ENCODE data around the gene BARD1.
A peak's percentile ranks its signal among the peaks of the same experiment; 100 is the strongest.

Gene BARD1

DNA sequence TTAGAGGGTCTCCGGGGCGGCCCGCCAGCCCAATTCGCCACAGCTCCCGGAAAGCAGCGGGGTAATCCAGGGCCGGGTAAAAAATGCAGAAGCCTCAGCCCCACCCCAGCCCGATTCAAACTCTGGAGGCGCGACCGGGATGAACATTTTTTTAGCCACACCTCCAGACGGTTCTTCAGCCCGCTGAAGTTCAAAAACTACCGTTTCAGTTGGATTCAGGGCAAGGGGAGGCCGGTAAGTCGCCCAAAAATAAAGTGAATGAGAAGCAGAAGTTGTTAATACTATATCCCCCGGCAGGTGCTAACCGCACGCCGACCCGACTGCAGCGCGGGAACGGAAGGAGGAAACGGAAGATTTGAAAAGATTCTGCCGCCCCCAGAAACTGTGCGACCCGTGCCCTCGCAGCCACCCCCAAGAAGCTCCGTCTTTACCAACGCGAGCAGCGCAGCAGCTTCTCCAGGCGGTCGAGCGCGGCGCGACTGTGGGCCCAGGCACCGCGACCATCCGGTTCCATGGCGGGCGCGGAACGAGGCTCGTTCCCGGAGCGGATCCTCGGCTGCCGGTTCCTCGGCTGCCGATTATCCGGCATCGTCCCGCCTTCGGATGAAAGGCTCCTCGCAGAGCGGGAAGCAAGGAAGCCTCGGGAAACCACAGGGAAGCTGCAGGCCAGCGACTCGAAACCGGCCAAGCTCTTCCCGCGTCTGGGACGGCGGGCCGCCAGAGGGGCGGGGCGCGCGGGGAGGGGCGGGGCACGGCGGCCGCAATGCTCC, at the start of gene BARD1:
Gene BARD1 (minus strand): TSS at position 703 of the 770 bp plus-strand sequence. CDS start 114 bp downstream, at position 589.
- Histone ChIP-seq H3K4me3 (ENCODE audit: low read length) (peak within 1 kb of the TSS; percentile 95), H3K36me3 (ENCODE audit: control insufficient read depth, insufficient read depth, low read length, severe bottlenecking) (no peaks in the 10 kb centered on the region), H3K27me3 (replicated peaks; ENCODE audit: control insufficient read depth, insufficient read depth, low read length) (no peaks in the 10 kb centered on the region), H3K4me1 (ENCODE audit: control insufficient read depth, insufficient read depth, low read length) (peaks cover 10% of the 10 kb centered on the region), H3K9me3 (ENCODE audit: control insufficient read depth, low read length) (no peaks in the 10 kb centered on the region), H3K9ac (ENCODE audit: low read length) (peak within 1 kb of the TSS; percentile 89)
- peak; percentile 88 for DNase-seq (ENCODE audit: low read depth)

DNA sequence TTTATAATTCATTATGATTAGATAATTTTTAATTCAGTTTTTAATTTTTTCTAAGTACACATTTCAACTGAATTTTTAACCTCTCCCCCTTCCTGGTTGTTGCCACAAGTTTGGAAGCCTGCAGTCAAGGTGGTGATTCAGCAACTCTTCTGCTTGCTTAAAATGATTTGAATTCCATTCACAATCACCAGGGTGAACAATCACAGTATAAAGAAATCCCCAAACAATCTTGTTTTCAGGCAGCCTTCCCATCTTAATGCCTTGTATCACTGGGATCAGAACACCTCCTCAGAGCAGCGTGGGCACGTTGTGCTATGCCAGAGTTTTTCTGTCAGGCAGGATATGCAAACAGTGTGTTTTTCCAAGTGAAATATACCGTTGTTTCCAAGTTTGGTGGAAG, 46.7 kb upstream of the BARD1 start:
- peak; percentile 51 for DNase-seq (ENCODE audit: low read depth)
- Histone ChIP-seq H3K36me3 (ENCODE audit: control insufficient read depth, insufficient read depth, low read length, severe bottlenecking) (no peaks in the 10 kb centered on the region), H3K4me1 (ENCODE audit: control insufficient read depth, insufficient read depth, low read length) (peaks cover 7% of the 10 kb centered on the region), H3K9me3 (ENCODE audit: control insufficient read depth, low read length) (no peaks in the 10 kb centered on the region), H3K4me3 (ENCODE audit: low read length) (no peak overlapping the region), H3K9ac (ENCODE audit: low read length) (no peak overlapping the region), H3K27me3 (replicated peaks; ENCODE audit: control insufficient read depth, insufficient read depth, low read length) (no peaks in the 10 kb centered on the region)

DNA sequence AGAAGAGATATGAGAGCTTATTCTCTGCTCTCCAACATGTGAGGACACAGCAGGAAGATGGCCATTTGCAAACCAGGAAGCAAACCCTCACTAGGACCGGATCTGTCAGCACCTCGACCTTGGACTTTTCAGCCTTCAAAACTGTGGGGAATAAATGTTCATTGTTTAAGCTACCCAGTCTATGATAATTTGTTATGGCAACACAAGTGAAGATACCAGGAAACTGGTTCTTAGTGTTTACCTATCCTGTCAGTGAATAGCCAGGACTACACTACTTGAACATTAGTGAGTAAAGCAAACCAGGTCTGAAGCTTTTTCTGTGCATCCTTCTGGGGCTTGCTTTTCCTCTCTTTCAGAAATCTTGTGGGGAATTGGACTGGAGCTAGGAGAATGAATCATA, 44.4 kb upstream of the BARD1 start:
- no peak overlapping the region for H3K4me3 ChIP-seq (ENCODE audit: low read length)
- DNase-seq (ENCODE audit: low read depth): no peak
- no peaks in the 10 kb centered on the region for H3K27me3 ChIP-seq (replicated peaks; ENCODE audit: control insufficient read depth, insufficient read depth, low read length)
- H3K4me1 ChIP-seq (ENCODE audit: control insufficient read depth, insufficient read depth, low read length): peaks cover 7% of the 10 kb centered on the region
- H3K9me3 ChIP-seq (ENCODE audit: control insufficient read depth, low read length): no peaks in the 10 kb centered on the region
- no peaks in the 10 kb centered on the region for H3K36me3 ChIP-seq (ENCODE audit: control insufficient read depth, insufficient read depth, low read length, severe bottlenecking)
- H3K9ac ChIP-seq (ENCODE audit: low read length): no peak overlapping the region

DNA sequence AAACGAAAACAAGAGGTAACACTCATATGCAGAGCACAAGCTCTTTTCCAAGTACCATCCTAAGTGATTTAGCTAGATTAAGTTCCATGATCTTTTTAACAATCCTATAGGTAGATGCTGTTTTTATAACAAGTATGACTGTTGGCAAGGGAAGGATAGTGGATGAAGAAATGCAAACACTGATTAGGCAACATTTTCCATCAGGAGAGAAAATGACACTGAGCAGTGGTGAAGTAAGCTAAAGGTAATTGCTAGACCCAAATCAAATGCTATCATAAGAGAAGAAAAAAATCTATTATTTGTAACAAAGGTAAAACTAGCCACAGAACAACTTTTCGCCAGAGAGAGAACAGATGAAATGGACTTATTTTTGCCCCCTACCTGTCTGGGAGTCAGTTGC, 34.3 kb upstream of the BARD1 start:
- no peak overlapping the region for H3K4me3 ChIP-seq (ENCODE audit: low read length)
- no peaks in the 10 kb centered on the region for H3K27me3 ChIP-seq (replicated peaks; ENCODE audit: control insufficient read depth, insufficient read depth, low read length)
- H3K36me3 ChIP-seq (ENCODE audit: control insufficient read depth, insufficient read depth, low read length, severe bottlenecking): no peaks in the 10 kb centered on the region
- H3K9ac ChIP-seq (ENCODE audit: low read length): no peak overlapping the region
- DNase-seq (ENCODE audit: low read depth): peak; percentile 37
- H3K4me1 ChIP-seq (ENCODE audit: control insufficient read depth, insufficient read depth, low read length): peaks cover 6% of the 10 kb centered on the region
- no peaks in the 10 kb centered on the region for H3K9me3 ChIP-seq (ENCODE audit: control insufficient read depth, low read length)

DNA sequence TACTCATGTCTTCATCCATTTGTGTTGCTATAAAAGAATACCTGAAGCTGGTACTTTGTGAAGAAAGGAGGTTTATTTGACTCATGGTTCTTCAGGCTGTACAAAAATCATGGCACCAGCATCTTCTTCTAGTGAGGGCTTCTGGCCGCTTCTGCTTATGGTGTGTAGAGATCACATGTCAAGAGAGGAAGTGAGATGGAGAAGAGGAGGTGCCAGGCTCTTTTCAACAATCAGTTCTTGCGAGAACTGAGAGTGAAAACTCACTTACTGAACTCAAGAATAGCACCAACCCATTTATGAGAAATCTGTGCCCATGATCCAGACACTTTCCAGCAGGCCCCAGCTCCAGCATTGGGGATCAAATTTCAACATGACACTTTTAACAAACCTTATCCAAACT, 30.0 kb upstream of the BARD1 start:
- Histone ChIP-seq H3K4me1 (ENCODE audit: control insufficient read depth, insufficient read depth, low read length) (peaks cover 8% of the 10 kb centered on the region), H3K4me3 (ENCODE audit: low read length) (no peak overlapping the region), H3K36me3 (ENCODE audit: control insufficient read depth, insufficient read depth, low read length, severe bottlenecking) (no peaks in the 10 kb centered on the region), H3K9ac (ENCODE audit: low read length) (no peak overlapping the region), H3K9me3 (ENCODE audit: control insufficient read depth, low read length) (no peaks in the 10 kb centered on the region), H3K27me3 (replicated peaks; ENCODE audit: control insufficient read depth, insufficient read depth, low read length) (no peaks in the 10 kb centered on the region)
- DNase-seq (ENCODE audit: low read depth): no peak

DNA sequence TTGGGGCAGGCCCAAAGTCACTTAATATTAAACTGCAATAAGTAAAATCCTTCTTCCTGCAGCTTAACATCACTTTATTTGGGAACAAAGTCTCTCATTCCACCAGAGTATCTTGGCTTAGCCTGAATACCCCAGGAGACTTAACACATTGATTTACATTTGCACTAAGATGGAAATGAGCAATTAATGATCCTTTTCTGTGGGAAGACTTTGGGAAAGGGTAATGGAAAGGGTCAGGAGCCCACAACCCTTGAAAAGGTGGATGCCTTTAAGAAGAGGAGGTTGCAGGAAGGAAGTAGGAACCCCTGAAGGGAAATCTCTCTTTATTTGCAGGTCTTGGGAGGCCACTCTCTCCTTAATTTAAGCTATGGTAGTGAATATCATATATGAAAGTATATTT, 28.0 kb upstream of the BARD1 start:
- no peaks in the 10 kb centered on the region for H3K9me3 ChIP-seq (ENCODE audit: control insufficient read depth, low read length)
- H3K27me3 ChIP-seq (replicated peaks; ENCODE audit: control insufficient read depth, insufficient read depth, low read length): no peaks in the 10 kb centered on the region
- no peak overlapping the region for H3K9ac ChIP-seq (ENCODE audit: low read length)
- H3K36me3 ChIP-seq (ENCODE audit: control insufficient read depth, insufficient read depth, low read length, severe bottlenecking): no peaks in the 10 kb centered on the region
- H3K4me3 ChIP-seq (ENCODE audit: low read length): no peak overlapping the region
- DNase-seq (ENCODE audit: low read depth): no peak
- peaks cover 3% of the 10 kb centered on the region for H3K4me1 ChIP-seq (ENCODE audit: control insufficient read depth, insufficient read depth, low read length)

DNA sequence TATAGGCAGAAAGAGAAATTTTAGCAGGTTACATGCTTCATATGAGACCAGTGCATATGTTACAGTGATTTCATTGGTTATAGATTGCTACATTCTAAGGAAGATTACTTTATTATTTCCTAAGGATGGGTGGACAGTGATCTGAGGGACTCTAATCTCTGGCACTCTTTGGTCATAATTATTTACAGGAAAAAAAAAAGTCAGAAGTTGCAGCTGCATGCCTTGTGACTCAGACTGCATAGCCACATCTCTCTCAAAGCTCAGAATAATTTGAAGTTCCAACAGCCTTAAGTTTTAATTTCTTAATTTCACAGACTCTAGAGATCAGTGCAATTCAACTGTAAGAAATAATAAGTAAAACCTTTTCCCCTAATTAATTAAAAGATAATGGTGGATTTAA, 27.1 kb upstream of the BARD1 start:
- peaks cover 3% of the 10 kb centered on the region for H3K4me1 ChIP-seq (ENCODE audit: control insufficient read depth, insufficient read depth, low read length)
- H3K9ac ChIP-seq (ENCODE audit: low read length): no peak overlapping the region
- DNase-seq (ENCODE audit: low read depth): peak; percentile 37
- H3K9me3 ChIP-seq (ENCODE audit: control insufficient read depth, low read length): no peaks in the 10 kb centered on the region
- no peak overlapping the region for H3K4me3 ChIP-seq (ENCODE audit: low read length)
- no peaks in the 10 kb centered on the region for H3K36me3 ChIP-seq (ENCODE audit: control insufficient read depth, insufficient read depth, low read length, severe bottlenecking)
- no peaks in the 10 kb centered on the region for H3K27me3 ChIP-seq (replicated peaks; ENCODE audit: control insufficient read depth, insufficient read depth, low read length)

DNA sequence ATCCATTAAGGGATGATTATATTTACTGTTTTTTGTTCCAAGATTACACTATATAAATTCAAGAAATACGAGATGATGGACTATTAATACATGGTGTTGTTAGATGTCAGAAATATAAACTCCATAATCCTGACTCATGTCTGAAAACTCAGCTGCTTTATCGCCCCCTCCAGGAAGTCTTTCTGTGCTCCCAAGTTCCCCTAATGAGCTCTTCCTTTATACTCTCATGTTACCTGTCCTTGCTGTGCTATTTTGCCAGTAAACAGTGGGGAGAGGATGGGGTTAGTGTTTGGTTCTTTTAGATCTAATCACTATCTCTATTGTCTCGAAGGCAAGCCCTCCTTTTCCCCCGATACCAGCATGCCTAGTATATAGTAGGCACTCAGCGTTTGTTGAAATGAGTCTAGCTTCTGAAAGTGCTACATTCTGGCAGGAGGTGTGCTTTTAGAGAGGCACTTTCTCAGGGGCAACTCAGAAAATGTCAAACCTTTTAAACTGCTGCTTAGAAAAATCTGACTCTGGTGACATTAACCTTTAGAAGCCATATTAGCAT, 21.4 kb upstream of the BARD1 start:
- H3K9ac ChIP-seq (ENCODE audit: low read length): no peak overlapping the region
- H3K36me3 ChIP-seq (ENCODE audit: control insufficient read depth, insufficient read depth, low read length, severe bottlenecking): no peaks in the 10 kb centered on the region
- H3K9me3 ChIP-seq (ENCODE audit: control insufficient read depth, low read length): no peaks in the 10 kb centered on the region
- peak; percentile 32 for DNase-seq (ENCODE audit: low read depth)
- no peaks in the 10 kb centered on the region for H3K27me3 ChIP-seq (replicated peaks; ENCODE audit: control insufficient read depth, insufficient read depth, low read length)
- H3K4me3 ChIP-seq (ENCODE audit: low read length): no peak overlapping the region
- no peaks in the 10 kb centered on the region for H3K4me1 ChIP-seq (ENCODE audit: control insufficient read depth, insufficient read depth, low read length)

DNA sequence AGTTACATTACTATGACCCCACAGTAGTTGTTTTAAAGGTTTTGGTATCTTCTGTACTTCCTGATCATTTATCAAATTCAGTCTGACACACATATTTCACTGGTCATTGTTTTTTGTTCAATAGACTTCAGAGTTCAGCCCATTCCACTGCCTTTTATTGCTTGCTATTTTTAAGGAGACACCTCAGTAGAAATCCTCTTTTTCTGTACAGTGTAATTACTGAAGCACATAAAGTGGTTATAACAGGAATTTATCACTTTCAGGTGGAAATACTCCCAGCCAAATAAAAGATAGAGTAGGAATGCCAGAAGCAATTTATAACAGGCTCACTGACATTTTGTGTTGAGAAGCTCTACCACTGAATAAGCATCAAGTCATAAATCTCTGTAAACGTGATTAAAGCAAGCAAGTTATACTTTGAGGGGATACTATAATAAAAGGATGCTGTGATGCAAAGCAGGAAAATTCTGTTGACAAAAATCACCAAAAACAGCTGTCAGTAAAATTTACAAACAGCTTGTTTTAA, 6.6 kb upstream of the BARD1 start:
- H3K27me3 ChIP-seq (replicated peaks; ENCODE audit: control insufficient read depth, insufficient read depth, low read length): no peaks in the 10 kb centered on the region
- H3K9me3 ChIP-seq (ENCODE audit: control insufficient read depth, low read length): no peaks in the 10 kb centered on the region
- DNase-seq (ENCODE audit: low read depth): no peak
- no peak overlapping the region for H3K4me3 ChIP-seq (ENCODE audit: low read length)
- no peak overlapping the region for H3K9ac ChIP-seq (ENCODE audit: low read length)
- H3K4me1 ChIP-seq (ENCODE audit: control insufficient read depth, insufficient read depth, low read length): peaks cover 3% of the 10 kb centered on the region
- H3K36me3 ChIP-seq (ENCODE audit: control insufficient read depth, insufficient read depth, low read length, severe bottlenecking): no peaks in the 10 kb centered on the region

DNA sequence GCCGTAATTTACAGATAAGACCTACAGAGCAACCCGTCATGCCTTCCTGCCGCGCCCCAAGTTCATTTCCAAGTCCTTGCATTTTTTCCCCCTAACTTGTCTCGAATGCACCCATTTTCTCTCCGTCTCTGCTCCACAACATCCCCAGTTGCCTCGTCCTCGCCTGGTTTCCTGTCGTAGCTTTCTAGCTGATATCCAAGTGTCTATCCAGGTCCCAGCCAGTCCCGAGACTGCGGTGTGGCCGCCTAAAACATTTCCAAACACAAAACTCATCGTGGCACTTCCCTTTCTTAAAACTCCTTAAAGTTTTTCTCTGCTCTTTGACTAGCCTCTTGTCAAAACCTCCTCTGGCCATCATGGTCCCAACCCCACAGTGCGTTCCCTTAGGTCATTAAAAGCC, 1.2 kb upstream of the BARD1 start:
- H3K4me1 ChIP-seq (ENCODE audit: control insufficient read depth, insufficient read depth, low read length): peaks cover 10% of the 10 kb centered on the region
- DNase-seq (ENCODE audit: low read depth): no peak
- peak overlapping the region; percentile 95 for H3K4me3 ChIP-seq (ENCODE audit: low read length)

DNA sequence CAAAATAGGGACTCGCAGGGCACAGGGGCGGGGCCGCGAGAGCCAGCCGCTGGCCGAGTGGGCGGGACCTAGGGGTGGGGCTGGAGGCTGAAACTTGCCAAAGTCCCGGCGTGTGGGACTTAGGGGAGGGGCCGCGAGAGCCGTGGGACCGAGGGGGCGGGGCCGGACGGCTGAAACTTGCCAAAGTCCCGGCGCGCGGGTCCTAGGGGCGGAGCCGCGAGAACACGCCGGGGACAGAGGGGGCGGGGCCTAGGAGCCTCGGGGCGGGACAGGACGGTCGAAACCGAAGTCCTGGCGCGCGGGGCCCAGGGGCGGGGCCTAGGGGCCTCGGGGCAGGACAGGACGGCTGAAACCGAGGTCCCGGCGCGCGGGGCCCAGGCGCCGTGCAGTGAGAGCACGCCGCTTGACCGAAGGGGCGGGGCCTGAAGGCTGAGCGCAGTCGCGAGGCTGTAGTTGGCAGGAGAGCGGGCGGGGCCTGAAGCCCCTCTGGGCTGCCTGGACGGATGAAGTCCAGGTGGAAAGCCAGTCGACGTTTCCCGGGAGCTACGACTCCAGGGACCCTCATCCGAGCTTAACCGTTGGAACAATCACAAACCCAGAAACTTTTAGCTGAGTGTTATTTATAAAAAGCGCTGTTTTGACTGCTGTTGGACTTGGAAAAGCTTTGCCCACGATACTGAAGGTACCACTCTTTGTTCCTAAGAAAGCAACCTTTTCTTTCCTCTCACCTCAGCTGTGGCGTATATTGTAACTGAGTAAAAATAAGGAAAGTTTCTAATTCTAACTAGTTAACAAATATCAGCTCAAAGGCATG, 475 bp upstream of the BARD1 start:
- Histone ChIP-seq H3K9me3 (ENCODE audit: control insufficient read depth, low read length) (no peaks in the 10 kb centered on the region), H3K4me3 (ENCODE audit: low read length) (peak overlapping the region; percentile 95), H3K4me1 (ENCODE audit: control insufficient read depth, insufficient read depth, low read length) (peaks cover 10% of the 10 kb centered on the region), H3K9ac (ENCODE audit: low read length) (peak overlapping the region; percentile 89), H3K27me3 (replicated peaks; ENCODE audit: control insufficient read depth, insufficient read depth, low read length) (no peaks in the 10 kb centered on the region), H3K36me3 (ENCODE audit: control insufficient read depth, insufficient read depth, low read length, severe bottlenecking) (no peaks in the 10 kb centered on the region)
- DNase-seq (ENCODE audit: low read depth): peak; percentile 100

More for the DNA sequence above, 1.2 kb upstream of the BARD1 start:
- H3K9me3 ChIP-seq (ENCODE audit: control insufficient read depth, low read length): no peaks in the 10 kb centered on the region
- no peaks in the 10 kb centered on the region for H3K36me3 ChIP-seq (ENCODE audit: control insufficient read depth, insufficient read depth, low read length, severe bottlenecking)
- no peaks in the 10 kb centered on the region for H3K27me3 ChIP-seq (replicated peaks; ENCODE audit: control insufficient read depth, insufficient read depth, low read length)
- peak overlapping the region; percentile 89 for H3K9ac ChIP-seq (ENCODE audit: low read length)

All from adipocyte (in vitro differentiated cells).